Keratinocyte (primary cell): ENCODE measurements around the gene SMU1. TPM values are rescaled to one million over a fixed set of nuclear protein-coding genes. Genes with fewer than 3 reads are reported as not detected.
A peak's percentile ranks its signal among the peaks of the same experiment; 100 is the strongest.

Experiments used
- DNase-seq: peaks from one replicate; pipeline ENCODE4 v3.0.0-alpha.2; 2011; ENCODE audit warnings: low read depth, missing footprints, low spot score
- FAIRE-seq: peaks from 2 replicates; lab custom pipeline; 2011; peaks lifted over from hg19 to GRCh38; lab: Jason Lieb, UNC
- H2AFZ ChIP-seq: 2 replicates; pipeline ENCODE4 v1.6.0; 2012; ENCODE audit warnings: low read length, control low read depth, inconsistent platforms; ENCODE audit not compliant: control insufficient read depth
- H3K27ac ChIP-seq: 2 replicates; pipeline ENCODE4 v1.5.1; 2011; ENCODE audit warnings: low read length; ENCODE audit not compliant: control insufficient read depth, insufficient read depth
- H3K27me3 ChIP-seq: 3 replicates; pipeline ENCODE4 v1.6.0; 2011; ENCODE audit warnings: low read length; ENCODE audit not compliant: control insufficient read depth, insufficient read depth; ENCODE audit errors: extremely low read depth
- H3K36me3 ChIP-seq, 2 experiments: 2 replicates in 1 of 2; 3 replicates in 1 of 2; pipeline ENCODE4 v1.5.1; 2011; ENCODE audit warnings: low read length in 2 of 2, mild to moderate bottlenecking in 1 of 2; ENCODE audit not compliant: control insufficient read depth in 2 of 2, insufficient read depth in 2 of 2; ENCODE audit errors: extremely low read depth in 1 of 2
- H3K4me1 ChIP-seq: 3 replicates; pipeline ENCODE4 v1.5.1; 2011; ENCODE audit warnings: low read length; ENCODE audit not compliant: control insufficient read depth, insufficient read depth; ENCODE audit errors: extremely low read depth
- H3K4me2 ChIP-seq: 3 replicates; pipeline ENCODE4 v1.6.0; 2011; ENCODE audit warnings: low read depth, low read length; ENCODE audit not compliant: control insufficient read depth, insufficient read depth; ENCODE audit errors: extremely low read depth
- H3K4me3 ChIP-seq, 3 experiments: fragments of 200-600 bp in 1 of 3; sonication (generic) in 1 of 3; 2 replicates in 2 of 3; 3 replicates in 1 of 3; pipeline ENCODE4 v1.5.1; 2011 to 2016; ENCODE audit warnings: low read length in 3 of 3, mild to moderate bottlenecking in 3 of 3, control low read depth in 2 of 3, inconsistent platforms in 1 of 3, low read depth in 1 of 3, mixed read lengths in 1 of 3, mixed run types in 1 of 3, moderate library complexity in 1 of 3; ENCODE audit not compliant: control insufficient read depth in 2 of 3, insufficient read depth in 2 of 3; ENCODE audit errors: extremely low read depth in 1 of 3
- H3K79me2 ChIP-seq: 2 replicates; pipeline ENCODE4 v1.6.0; 2012; ENCODE audit warnings: low read length; ENCODE audit not compliant: control insufficient read depth, insufficient read depth
- H3K9ac ChIP-seq: 3 replicates; pipeline ENCODE4 v1.6.0; 2011; ENCODE audit warnings: low read length; ENCODE audit not compliant: control insufficient read depth, insufficient read depth; ENCODE audit errors: extremely low read depth
- H3K9me1 ChIP-seq: 3 replicates; pipeline ENCODE4 v1.6.0; 2011; ENCODE audit warnings: low read length; ENCODE audit not compliant: control insufficient read depth, insufficient read depth; ENCODE audit errors: extremely low read depth
- H3K9me3 ChIP-seq: 2 replicates; pipeline ENCODE4 v1.5.1; 2012; ENCODE audit warnings: low read depth, low read length; ENCODE audit not compliant: control insufficient read depth
- H4K20me1 ChIP-seq: 3 replicates; pipeline ENCODE4 v1.6.0; 2011; ENCODE audit warnings: low read length; ENCODE audit not compliant: control insufficient read depth, insufficient read depth; ENCODE audit errors: extremely low read depth
- EZH2 ChIP-seq: IDR thresholded peaks from one replicate; pipeline ENCODE4 v1.6.1; 2012; ENCODE audit warnings: inconsistent platforms, mild to moderate bottlenecking, low read length, moderate library complexity
- dilution Hi-C: fragments of 300-500 bp; cut with MboI; formaldehyde crosslinking; loops from one replicate; pipeline ENCODE4 v1.7.0; 2020; ENCODE audit warnings: low sequenced_read_pairs; ENCODE audit not compliant: extremely low pct_ligation_motif_present
- polyA plus RNA-seq, 5 experiments: library from polyadenylated mRNA; depleted of rRNA in 3 of 5; stranded (reverse) in 3 of 5; stranded (forward) in 1 of 5; unstranded in 1 of 5; fragments of >200 nt; gene quantifications; 1 replicate in 1 of 5; 2 replicates in 3 of 5; 3 replicates in 1 of 5; pipeline versions ENCODE4 v1.2.1 to v1.2.3, GENCODE V29; 2011 to 2012; ENCODE audit warnings: missing spikeins in 2 of 5, low read depth in 1 of 5, low replicate concordance in 1 of 5
- TF ChIP-seq, protein P1 (sequence below), 3 experiments: IDR thresholded peaks in 1 of 3; conservative IDR thresholded peaks in 1 of 3; optimal IDR thresholded peaks in 1 of 3; 2 replicates in 2 of 3; 3 replicates in 1 of 3; pipeline versions ENCODE3 to v1.5.1; 2011; ENCODE audit warnings: low read length in 3 of 3, mild to moderate bottlenecking in 3 of 3, moderate library complexity in 2 of 3, control low read depth in 1 of 3, inconsistent platforms in 1 of 3; ENCODE audit not compliant: insufficient read depth in 2 of 3; ENCODE audit errors: extremely low read depth in 1 of 3

The SMU1 gene
- polyA plus RNA-seq, 1 donor (not counting 4 experiments of a cell fraction or from before 2014, with no cell fraction given) = 20.3 TPM

DNA sequence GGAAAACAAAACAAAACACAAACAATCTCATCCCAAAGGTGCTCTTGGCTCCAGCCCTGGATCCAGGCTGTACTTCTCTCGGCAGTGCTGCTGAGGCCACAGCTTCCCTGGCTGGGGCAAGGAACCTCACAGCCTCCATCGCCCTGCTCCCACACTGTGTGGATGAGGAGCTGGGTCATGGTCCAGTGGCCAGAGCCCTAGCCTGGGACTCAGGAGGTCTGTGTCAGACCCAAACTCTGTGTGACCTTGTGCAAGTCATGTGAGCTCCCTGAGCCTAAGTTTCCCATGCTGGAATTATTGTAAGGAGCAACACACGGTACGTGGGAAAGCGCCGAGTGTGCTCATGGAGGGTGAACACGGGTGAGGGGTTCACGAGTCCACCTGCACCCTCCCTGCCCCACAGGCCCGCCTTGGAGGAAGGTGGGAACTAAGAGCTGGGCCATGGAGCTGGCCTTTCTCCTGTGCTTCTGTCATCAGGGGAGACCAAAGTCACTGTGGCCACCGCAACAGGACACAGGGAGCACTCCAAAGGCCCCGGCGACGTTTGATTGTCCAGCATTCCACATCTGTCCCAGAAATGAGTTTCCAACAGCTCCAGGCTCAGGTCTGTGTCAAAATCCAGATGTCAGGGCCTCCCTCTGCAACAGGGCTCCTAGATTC lies 26.2 kb upstream of the SMU1 start:
- Histone ChIP-seq H3K27ac (no peak overlapping the region), H3K4me3 (no peak overlapping the region), H3K27me3 (no peaks in the 10 kb centered on the region), H3K4me2 (no peak overlapping the region), H3K9ac (no peak overlapping the region), H3K4me1 (peaks cover 30% of the 10 kb centered on the region), H3K36me3 (no peaks in the 10 kb centered on the region), H3K9me3 (no peaks in the 10 kb centered on the region), H2AFZ (no peak overlapping the region), H3K9me1 (no peaks in the 10 kb centered on the region), H4K20me1 (no peaks in the 10 kb centered on the region), H3K79me2 (no peaks in the 10 kb centered on the region)
- TF ChIP-seq, protein P1, sequence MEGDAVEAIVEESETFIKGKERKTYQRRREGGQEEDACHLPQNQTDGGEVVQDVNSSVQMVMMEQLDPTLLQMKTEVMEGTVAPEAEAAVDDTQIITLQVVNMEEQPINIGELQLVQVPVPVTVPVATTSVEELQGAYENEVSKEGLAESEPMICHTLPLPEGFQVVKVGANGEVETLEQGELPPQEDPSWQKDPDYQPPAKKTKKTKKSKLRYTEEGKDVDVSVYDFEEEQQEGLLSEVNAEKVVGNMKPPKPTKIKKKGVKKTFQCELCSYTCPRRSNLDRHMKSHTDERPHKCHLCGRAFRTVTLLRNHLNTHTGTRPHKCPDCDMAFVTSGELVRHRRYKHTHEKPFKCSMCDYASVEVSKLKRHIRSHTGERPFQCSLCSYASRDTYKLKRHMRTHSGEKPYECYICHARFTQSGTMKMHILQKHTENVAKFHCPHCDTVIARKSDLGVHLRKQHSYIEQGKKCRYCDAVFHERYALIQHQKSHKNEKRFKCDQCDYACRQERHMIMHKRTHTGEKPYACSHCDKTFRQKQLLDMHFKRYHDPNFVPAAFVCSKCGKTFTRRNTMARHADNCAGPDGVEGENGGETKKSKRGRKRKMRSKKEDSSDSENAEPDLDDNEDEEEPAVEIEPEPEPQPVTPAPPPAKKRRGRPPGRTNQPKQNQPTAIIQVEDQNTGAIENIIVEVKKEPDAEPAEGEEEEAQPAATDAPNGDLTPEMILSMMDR (optimal IDR thresholded peaks at IDR 0.05 in 1 of 3, IDR thresholded peaks at IDR 0.05 in 1 of 3, conservative IDR thresholded peaks at IDR 0.05 in 1 of 3; ENCODE audit: extremely low read depth in 1 of 3, insufficient read depth in 2 of 3, low read length in 3 of 3) = no peak
- TF ChIP-seq EZH2 = no peak
- FAIRE-seq (no peak), DNase-seq (no peak)
- dilution Hi-C loops = no loop called here

DNA sequence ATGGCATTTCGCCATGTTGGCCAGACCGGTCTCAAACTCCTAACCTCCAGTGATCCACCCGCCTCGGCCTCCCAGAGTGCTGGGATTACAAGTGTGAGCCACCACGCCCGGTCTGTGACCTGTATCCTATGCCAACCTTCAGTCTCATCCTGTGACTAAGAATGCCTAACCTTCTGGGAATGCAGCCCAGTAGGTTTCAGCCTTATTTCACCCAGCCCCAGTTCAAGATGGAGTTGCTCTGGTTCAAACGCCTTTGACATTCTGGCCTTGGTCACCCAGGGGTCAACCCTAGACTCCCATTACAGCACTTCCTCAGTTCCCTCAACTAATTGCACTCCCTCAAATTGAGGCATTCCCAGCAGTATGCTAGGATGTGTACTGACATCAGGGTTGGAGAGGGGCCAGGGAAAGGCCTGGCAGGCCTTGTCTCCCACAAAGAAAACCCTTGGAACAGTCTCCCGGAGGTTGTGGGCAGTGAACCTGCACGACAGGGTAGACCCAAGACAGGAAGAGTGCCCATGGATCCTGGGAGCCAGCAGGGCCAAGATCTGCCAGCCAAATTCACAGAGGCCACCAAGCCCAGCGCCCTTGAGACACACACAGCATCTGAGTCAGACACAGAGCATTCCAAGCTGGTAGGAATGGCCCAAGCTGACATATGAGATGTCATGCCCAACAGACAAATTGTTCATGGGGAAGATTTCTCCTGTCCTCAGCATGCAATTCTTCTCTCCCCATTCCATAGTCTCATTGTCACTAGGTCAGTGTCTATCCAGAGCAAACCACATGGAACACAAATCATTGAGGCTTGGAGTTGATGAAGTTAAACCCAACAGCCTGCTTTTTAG lies 24.9 kb upstream of the SMU1 start:
- peak overlapping the region; percentile 18 for H3K4me2 ChIP-seq
- no peaks in the 10 kb centered on the region for H3K79me2 ChIP-seq
- H3K9ac ChIP-seq = peak overlapping the region; percentile 9
- no peak for DNase-seq
- H3K9me3 ChIP-seq = no peaks in the 10 kb centered on the region
- peak overlapping the region; percentile 59 for H3K27ac ChIP-seq
- dilution Hi-C loops = no loop called here
- no peak overlapping the region for H3K4me3 ChIP-seq
- TF ChIP-seq, protein P1 (optimal IDR thresholded peaks at IDR 0.05 in 1 of 3, IDR thresholded peaks at IDR 0.05 in 1 of 3, conservative IDR thresholded peaks at IDR 0.05 in 1 of 3; ENCODE audit: extremely low read depth in 1 of 3, insufficient read depth in 2 of 3, low read length in 3 of 3) = no peak
- no peak for TF ChIP-seq EZH2
- no peak overlapping the region for H2AFZ ChIP-seq
- H3K9me1 ChIP-seq = no peaks in the 10 kb centered on the region
- peaks cover 16% of the 10 kb centered on the region for H3K4me1 ChIP-seq
- no peaks in the 10 kb centered on the region for H4K20me1 ChIP-seq
- H3K27me3 ChIP-seq = no peaks in the 10 kb centered on the region
- peak; percentile 92 for FAIRE-seq
- H3K36me3 ChIP-seq = no peaks in the 10 kb centered on the region
